ENCODE data around the gene MAPKBP1. TPM values are rescaled to one million over a fixed set of nuclear protein-coding genes. Genes with fewer than 3 reads are reported as not detected.

The MAPKBP1 gene
- total RNA-seq, 2 donors from 2014 or later: 16.7 to 26.3 TPM

DNA sequence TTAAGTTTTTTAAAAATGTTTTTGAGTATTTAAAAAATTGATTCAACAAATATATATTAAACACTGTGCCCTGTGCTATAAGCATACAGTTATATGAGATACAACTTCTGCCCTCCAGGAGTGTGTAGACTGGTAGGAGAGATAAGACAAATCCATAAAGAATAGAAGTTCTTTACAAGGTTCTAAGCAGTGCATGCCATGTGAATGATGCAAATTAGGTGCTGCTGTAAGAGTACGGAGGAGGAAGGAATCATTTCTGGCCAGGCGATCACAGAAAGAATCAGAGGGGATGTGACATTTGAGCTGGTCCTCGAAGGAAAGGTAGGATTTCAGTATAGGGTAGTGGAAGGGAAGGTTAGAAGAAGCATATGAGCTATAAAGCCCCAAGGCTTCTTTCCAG is 14.0 kb downstream of the MAPKBP1 start:
- Histone ChIP-seq H3K27me3 (ENCODE audit: control insufficient read depth, insufficient read depth, low read length, poor library complexity, severe bottlenecking) (no peaks in the 10 kb centered on the region), H3K27ac (ENCODE audit: low read depth, low read length) (no peak overlapping the region), H3K4me3 (ENCODE audit: low read length) (no peak overlapping the region), H3K9me3 (ENCODE audit: control insufficient read depth, low read length) (no peaks in the 10 kb centered on the region), H3K36me3 (ENCODE audit: control insufficient read depth, insufficient read depth, low read length) (no peaks in the 10 kb centered on the region), H3K4me1 (ENCODE audit: control insufficient read depth, insufficient read depth, low read length) (peaks cover 9% of the 10 kb centered on the region), H3K9ac (ENCODE audit: extremely low read depth, low read length, poor library complexity, severe bottlenecking) (no peak overlapping the region)
- DNase-seq: no peak
- H3K4me1 Mint-ChIP-seq: peaks cover 33% of the 10 kb centered on the region
- H3K27me3 Mint-ChIP-seq (ENCODE audit: insufficient read depth): no peaks in the 10 kb centered on the region
- H3K9me3 Mint-ChIP-seq: no peaks in the 10 kb centered on the region
- no peaks in the 10 kb centered on the region for H3K36me3 Mint-ChIP-seq (ENCODE audit: low read depth)
- H3K4me3 Mint-ChIP-seq: no peak overlapping the region
- TF ChIP-seq, protein P1, sequence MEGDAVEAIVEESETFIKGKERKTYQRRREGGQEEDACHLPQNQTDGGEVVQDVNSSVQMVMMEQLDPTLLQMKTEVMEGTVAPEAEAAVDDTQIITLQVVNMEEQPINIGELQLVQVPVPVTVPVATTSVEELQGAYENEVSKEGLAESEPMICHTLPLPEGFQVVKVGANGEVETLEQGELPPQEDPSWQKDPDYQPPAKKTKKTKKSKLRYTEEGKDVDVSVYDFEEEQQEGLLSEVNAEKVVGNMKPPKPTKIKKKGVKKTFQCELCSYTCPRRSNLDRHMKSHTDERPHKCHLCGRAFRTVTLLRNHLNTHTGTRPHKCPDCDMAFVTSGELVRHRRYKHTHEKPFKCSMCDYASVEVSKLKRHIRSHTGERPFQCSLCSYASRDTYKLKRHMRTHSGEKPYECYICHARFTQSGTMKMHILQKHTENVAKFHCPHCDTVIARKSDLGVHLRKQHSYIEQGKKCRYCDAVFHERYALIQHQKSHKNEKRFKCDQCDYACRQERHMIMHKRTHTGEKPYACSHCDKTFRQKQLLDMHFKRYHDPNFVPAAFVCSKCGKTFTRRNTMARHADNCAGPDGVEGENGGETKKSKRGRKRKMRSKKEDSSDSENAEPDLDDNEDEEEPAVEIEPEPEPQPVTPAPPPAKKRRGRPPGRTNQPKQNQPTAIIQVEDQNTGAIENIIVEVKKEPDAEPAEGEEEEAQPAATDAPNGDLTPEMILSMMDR (conservative IDR thresholded peaks at IDR 0.05): no peak
- no peak overlapping the region for H3K27ac Mint-ChIP-seq
- 90 to 97% methylated on average over 3 of the region's 3 CpGs for WGBS, 2 experiments (ENCODE audit: insufficient coverage in 1 of 2, insufficient read length in 1 of 2)

DNA sequence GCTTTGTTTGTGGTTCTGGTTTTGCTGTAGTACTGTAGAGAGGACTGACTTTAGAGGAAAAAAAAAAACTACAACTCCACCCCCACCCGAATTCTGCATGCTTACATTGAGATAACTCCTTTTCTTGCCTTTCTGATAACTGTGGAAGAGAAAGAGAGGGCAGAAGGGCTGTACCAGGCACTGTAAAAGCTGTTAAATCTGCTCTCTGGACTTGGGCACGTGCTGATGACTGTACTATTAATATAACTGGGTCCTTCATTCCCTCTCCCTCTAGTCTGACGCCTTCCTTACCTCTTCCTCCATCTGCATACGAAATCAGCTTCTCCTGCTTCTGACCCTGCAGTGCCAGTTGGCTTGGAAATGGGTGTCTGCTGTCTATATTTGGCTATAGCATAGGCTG is 15.0 kb downstream of the MAPKBP1 start:
- TF ChIP-seq, protein P1 (conservative IDR thresholded peaks at IDR 0.05): no peak
- H3K9me3 ChIP-seq (ENCODE audit: control insufficient read depth, low read length): no peaks in the 10 kb centered on the region
- H3K9me3 Mint-ChIP-seq: no peaks in the 10 kb centered on the region
- no peaks in the 10 kb centered on the region for H3K27me3 Mint-ChIP-seq (ENCODE audit: insufficient read depth)
- no peak overlapping the region for H3K27ac Mint-ChIP-seq
- H3K4me1 Mint-ChIP-seq: peaks cover 31% of the 10 kb centered on the region
- no peaks in the 10 kb centered on the region for H3K36me3 Mint-ChIP-seq (ENCODE audit: low read depth)
- peaks cover 8% of the 10 kb centered on the region for H3K4me1 ChIP-seq (ENCODE audit: control insufficient read depth, insufficient read depth, low read length)
- H3K9ac ChIP-seq (ENCODE audit: extremely low read depth, low read length, poor library complexity, severe bottlenecking): no peak overlapping the region
- H3K36me3 ChIP-seq (ENCODE audit: control insufficient read depth, insufficient read depth, low read length): no peaks in the 10 kb centered on the region
- no peaks in the 10 kb centered on the region for H3K27me3 ChIP-seq (ENCODE audit: control insufficient read depth, insufficient read depth, low read length, poor library complexity, severe bottlenecking)
- 55 to 70% methylated on average over 2 to 4 of the region's 4 CpGs for WGBS, 2 experiments (ENCODE audit: insufficient coverage in 1 of 2, insufficient read length in 1 of 2)
- no peak overlapping the region for H3K27ac ChIP-seq (ENCODE audit: low read depth, low read length)
- DNase-seq: no peak
- H3K4me3 Mint-ChIP-seq: no peak overlapping the region
- no peak overlapping the region for H3K4me3 ChIP-seq (ENCODE audit: low read length)

DNA sequence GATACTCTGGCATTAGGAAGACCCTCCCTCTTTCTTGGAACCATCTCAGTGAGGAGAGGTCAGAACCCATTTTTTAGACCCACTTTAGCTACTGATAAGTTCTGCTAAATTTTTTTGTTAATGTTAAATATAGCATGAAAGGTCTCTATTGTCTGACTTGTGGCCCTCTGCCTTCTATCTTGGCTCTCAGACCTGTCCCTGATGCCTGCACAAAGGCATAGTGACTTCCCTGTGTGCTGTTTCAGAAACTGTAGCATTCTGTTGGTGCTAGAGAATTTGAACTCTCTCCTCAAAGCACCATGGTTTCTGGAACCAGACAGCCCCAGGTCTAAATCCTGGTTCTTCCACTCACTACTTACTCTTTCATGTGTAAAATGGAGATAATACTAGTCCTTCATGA is 15.4 kb downstream of the MAPKBP1 start:
- Mint-ChIP-seq H3K27ac (no peak overlapping the region), H3K4me3 (no peak overlapping the region), H3K36me3 (ENCODE audit: low read depth) (no peaks in the 10 kb centered on the region), H3K27me3 (ENCODE audit: insufficient read depth) (no peaks in the 10 kb centered on the region), H3K4me1 (peaks cover 31% of the 10 kb centered on the region), H3K9me3 (no peaks in the 10 kb centered on the region)
- no peak overlapping the region for H3K9ac ChIP-seq (ENCODE audit: extremely low read depth, low read length, poor library complexity, severe bottlenecking)
- DNase-seq: no peak
- no peak overlapping the region for H3K4me3 ChIP-seq (ENCODE audit: low read length)
- no peaks in the 10 kb centered on the region for H3K36me3 ChIP-seq (ENCODE audit: control insufficient read depth, insufficient read depth, low read length)
- H3K4me1 ChIP-seq (ENCODE audit: control insufficient read depth, insufficient read depth, low read length): peaks cover 8% of the 10 kb centered on the region
- H3K9me3 ChIP-seq (ENCODE audit: control insufficient read depth, low read length): no peaks in the 10 kb centered on the region
- H3K27ac ChIP-seq (ENCODE audit: low read depth, low read length): no peak overlapping the region
- H3K27me3 ChIP-seq (ENCODE audit: control insufficient read depth, insufficient read depth, low read length, poor library complexity, severe bottlenecking): no peaks in the 10 kb centered on the region
- TF ChIP-seq, protein P1 (conservative IDR thresholded peaks at IDR 0.05): no peak
